ENCODE results near the gene IGLON5.

The IGLON5 gene

GRCh38 chr19:51359294-51359693, 47.9 kb downstream of the IGLON5 start:
- H3K23ac ChIP-seq (ENCODE audit: low read length), result no peak overlapping the region
- no peak overlapping the region for H3K18ac ChIP-seq (ENCODE audit: low read length)
- no CpG with 5 or more reads among the region's 4 CpGs for WGBS (ENCODE audit: extremely low coverage, insufficient coverage, insufficient read length)
- no peaks in the 10 kb centered on the region for H3K79me2 ChIP-seq (ENCODE audit: control insufficient read depth, insufficient read depth, low read length, poor library complexity)
- H3K27me3 ChIP-seq (ENCODE audit: insufficient read depth, low read length), result no peaks in the 10 kb centered on the region
- no peak overlapping the region for H3K27ac ChIP-seq (ENCODE audit: low read depth, low read length)
- H3K79me1 ChIP-seq (ENCODE audit: low read length), result no peaks in the 10 kb centered on the region
- no peak overlapping the region for H3K4me2 ChIP-seq (ENCODE audit: low read length)
- no peak overlapping the region for H3K4ac ChIP-seq (ENCODE audit: low read depth, low read length)
- no peak for DNase-seq
- H3K9ac ChIP-seq (ENCODE audit: low read length), result no peak overlapping the region
- H3K9me3 ChIP-seq (ENCODE audit: insufficient read depth, low read depth, low read length), result peaks cover 2% of the 10 kb centered on the region
- H3K4me3 ChIP-seq (ENCODE audit: low read depth, low read length), result no peak overlapping the region
- H2AK5ac ChIP-seq (ENCODE audit: low read length), result no peak overlapping the region
- H4K91ac ChIP-seq (ENCODE audit: low read depth, low read length), result no peak overlapping the region
- H2AFZ ChIP-seq (ENCODE audit: insufficient read depth, low read length, poor library complexity), result no peak overlapping the region
- H2BK120ac ChIP-seq (ENCODE audit: insufficient read depth, low read length, poor library complexity), result no peak overlapping the region
- H4K8ac ChIP-seq (ENCODE audit: low read depth, low read length), result no peak overlapping the region
- H2BK5ac ChIP-seq (ENCODE audit: low read depth, low read length, poor library complexity), result no peak overlapping the region
- H3K4me1 ChIP-seq (ENCODE audit: control insufficient read depth in 1 of 2, insufficient read depth in 2 of 2, low read length in 2 of 2), result peaks cover 3% of the 10 kb centered on the region in 2 experiments
- H3K14ac ChIP-seq (ENCODE audit: low read length), result no peak overlapping the region
- H2BK12ac ChIP-seq (ENCODE audit: low read length), result no peak overlapping the region
- H3K36me3 ChIP-seq (ENCODE audit: control insufficient read depth in 1 of 2, insufficient read depth in 2 of 2, low read length in 2 of 2), result no peaks in the 10 kb centered on the region
- H4K12ac ChIP-seq (ENCODE audit: low read depth, low read length), result no peak overlapping the region

GRCh38 chr19:51361239-51361638, 49.8 kb downstream of the IGLON5 start:
- no CpG with 5 or more reads among the region's 13 CpGs for WGBS (ENCODE audit: extremely low coverage, insufficient coverage, insufficient read length)

GRCh38 chr19:51364200-51365106, 53.0 kb downstream of the IGLON5 start:
- WGBS (ENCODE audit: extremely low coverage, insufficient coverage, insufficient read length), result no CpG with 5 or more reads among the region's 15 CpGs

More at GRCh38 chr19:51361239-51361638, 49.8 kb downstream of the IGLON5 start:
- no peak overlapping the region for H3K14ac ChIP-seq (ENCODE audit: low read length)
- no peaks in the 10 kb centered on the region for H3K36me3 ChIP-seq (ENCODE audit: control insufficient read depth in 1 of 2, insufficient read depth in 2 of 2, low read length in 2 of 2)
- H3K4ac ChIP-seq (ENCODE audit: low read depth, low read length), result no peak overlapping the region
- H3K9ac ChIP-seq (ENCODE audit: low read length), result no peak overlapping the region
- no peak overlapping the region for H4K91ac ChIP-seq (ENCODE audit: low read depth, low read length)
- peaks cover 4% of the 10 kb centered on the region for H3K79me2 ChIP-seq (ENCODE audit: control insufficient read depth, insufficient read depth, low read length, poor library complexity)
- no peak overlapping the region for H2BK120ac ChIP-seq (ENCODE audit: insufficient read depth, low read length, poor library complexity)
- H2AK5ac ChIP-seq (ENCODE audit: low read length), result no peak overlapping the region
- no peak for DNase-seq
- no peak overlapping the region for H3K4me2 ChIP-seq (ENCODE audit: low read length)
- H3K27ac ChIP-seq (ENCODE audit: low read depth, low read length), result no peak overlapping the region
- no peak overlapping the region for H3K18ac ChIP-seq (ENCODE audit: low read length)
- no peak overlapping the region for H3K23ac ChIP-seq (ENCODE audit: low read length)
- no peak overlapping the region for H3K4me3 ChIP-seq (ENCODE audit: low read depth, low read length)
- peaks cover 10 to 13% of the 10 kb centered on the region in 2 experiments for H3K4me1 ChIP-seq (ENCODE audit: control insufficient read depth in 1 of 2, insufficient read depth in 2 of 2, low read length in 2 of 2)
- no peak overlapping the region for H4K8ac ChIP-seq (ENCODE audit: low read depth, low read length)
- H4K12ac ChIP-seq (ENCODE audit: low read depth, low read length), result no peak overlapping the region
- H3K79me1 ChIP-seq (ENCODE audit: low read length), result peaks cover 8% of the 10 kb centered on the region
- no peak overlapping the region for H2BK5ac ChIP-seq (ENCODE audit: low read depth, low read length, poor library complexity)
- no peaks in the 10 kb centered on the region for H3K27me3 ChIP-seq (ENCODE audit: insufficient read depth, low read length)
- H3K9me3 ChIP-seq (ENCODE audit: insufficient read depth, low read depth, low read length), result peaks cover 2% of the 10 kb centered on the region
- H2AFZ ChIP-seq (ENCODE audit: insufficient read depth, low read length, poor library complexity), result no peak overlapping the region
- no peak overlapping the region for H2BK12ac ChIP-seq (ENCODE audit: low read length)

GRCh38 chr19:51365211-51365964, 53.9 kb downstream of the IGLON5 start:
- peak overlapping the region; percentile 25 for H2BK12ac ChIP-seq (ENCODE audit: low read length)
- H4K8ac ChIP-seq (ENCODE audit: low read depth, low read length), result peak overlapping the region; percentile 64
- H3K4me3 ChIP-seq (ENCODE audit: low read depth, low read length), result peak overlapping the region; percentile 81
- DNase-seq, result peak in 1 of 2 donors; percentile 25
- peak overlapping the region; percentile 18 for H2BK120ac ChIP-seq (ENCODE audit: insufficient read depth, low read length, poor library complexity)
- no peaks in the 10 kb centered on the region for H3K9me3 ChIP-seq (ENCODE audit: insufficient read depth, low read depth, low read length)
- H3K18ac ChIP-seq (ENCODE audit: low read length), result peak overlapping the region; percentile 56
- H3K79me2 ChIP-seq (ENCODE audit: control insufficient read depth, insufficient read depth, low read length, poor library complexity), result peaks cover 16% of the 10 kb centered on the region
- no peaks in the 10 kb centered on the region for H3K36me3 ChIP-seq (ENCODE audit: control insufficient read depth in 1 of 2, insufficient read depth in 2 of 2, low read length in 2 of 2)
- H3K23ac ChIP-seq (ENCODE audit: low read length), result no peak overlapping the region
- peaks cover 18 to 22% of the 10 kb centered on the region in 2 experiments for H3K4me1 ChIP-seq (ENCODE audit: control insufficient read depth in 1 of 2, insufficient read depth in 2 of 2, low read length in 2 of 2)
- H3K9ac ChIP-seq (ENCODE audit: low read length), result peak overlapping the region; percentile 91
- H3K79me1 ChIP-seq (ENCODE audit: low read length), result peaks cover 26% of the 10 kb centered on the region
- H2AK5ac ChIP-seq (ENCODE audit: low read length), result peak overlapping the region; percentile 17
- H3K4me2 ChIP-seq (ENCODE audit: low read length), result peak overlapping the region; percentile 94
- peak overlapping the region; percentile 13 for H3K14ac ChIP-seq (ENCODE audit: low read length)
- WGBS (ENCODE audit: extremely low coverage, insufficient coverage, insufficient read length), result no CpG with 5 or more reads among the region's 10 CpGs
- H4K12ac ChIP-seq (ENCODE audit: low read depth, low read length), result peak overlapping the region; percentile 26
- no peak overlapping the region for H3K4ac ChIP-seq (ENCODE audit: low read depth, low read length)
- peak overlapping the region; percentile 4 for H2AFZ ChIP-seq (ENCODE audit: insufficient read depth, low read length, poor library complexity)
- peak overlapping the region; percentile 57 for H4K91ac ChIP-seq (ENCODE audit: low read depth, low read length)
- peak overlapping the region; percentile 29 for H3K27ac ChIP-seq (ENCODE audit: low read depth, low read length)
- peak overlapping the region; percentile 11 for H2BK5ac ChIP-seq (ENCODE audit: low read depth, low read length, poor library complexity)
- no peaks in the 10 kb centered on the region for H3K27me3 ChIP-seq (ENCODE audit: insufficient read depth, low read length)

More at GRCh38 chr19:51364200-51365106, 53.0 kb downstream of the IGLON5 start:
- H3K9me3 ChIP-seq (ENCODE audit: insufficient read depth, low read depth, low read length), result no peaks in the 10 kb centered on the region
- H3K79me2 ChIP-seq (ENCODE audit: control insufficient read depth, insufficient read depth, low read length, poor library complexity), result peaks cover 16% of the 10 kb centered on the region
- no peak overlapping the region for H4K8ac ChIP-seq (ENCODE audit: low read depth, low read length)
- no peak overlapping the region for H3K14ac ChIP-seq (ENCODE audit: low read length)
- no peak overlapping the region for H3K4me3 ChIP-seq (ENCODE audit: low read depth, low read length)
- no peak overlapping the region for H3K4ac ChIP-seq (ENCODE audit: low read depth, low read length)
- no peak overlapping the region for H3K9ac ChIP-seq (ENCODE audit: low read length)
- no peak overlapping the region for H3K4me2 ChIP-seq (ENCODE audit: low read length)
- no peak overlapping the region for H2BK120ac ChIP-seq (ENCODE audit: insufficient read depth, low read length, poor library complexity)
- H2AFZ ChIP-seq (ENCODE audit: insufficient read depth, low read length, poor library complexity), result no peak overlapping the region
- H3K27me3 ChIP-seq (ENCODE audit: insufficient read depth, low read length), result no peaks in the 10 kb centered on the region
- no peak overlapping the region for H2AK5ac ChIP-seq (ENCODE audit: low read length)
- H4K91ac ChIP-seq (ENCODE audit: low read depth, low read length), result no peak overlapping the region
- H4K12ac ChIP-seq (ENCODE audit: low read depth, low read length), result no peak overlapping the region
- peaks cover 26% of the 10 kb centered on the region for H3K79me1 ChIP-seq (ENCODE audit: low read length)
- H2BK5ac ChIP-seq (ENCODE audit: low read depth, low read length, poor library complexity), result no peak overlapping the region
- no peak overlapping the region for H3K27ac ChIP-seq (ENCODE audit: low read depth, low read length)
- H3K36me3 ChIP-seq (ENCODE audit: control insufficient read depth in 1 of 2, insufficient read depth in 2 of 2, low read length in 2 of 2), result no peaks in the 10 kb centered on the region
- no peak overlapping the region for H3K23ac ChIP-seq (ENCODE audit: low read length)
- H3K18ac ChIP-seq (ENCODE audit: low read length), result no peak overlapping the region
- no peak overlapping the region for H2BK12ac ChIP-seq (ENCODE audit: low read length)
- H3K4me1 ChIP-seq (ENCODE audit: control insufficient read depth in 1 of 2, insufficient read depth in 2 of 2, low read length in 2 of 2), result peaks cover 18 to 22% of the 10 kb centered on the region in 2 experiments
- no peak for DNase-seq

All from trophoblast cell (in vitro differentiated cells and primary cell).